K562 (cell line): ENCODE measurements around the gene BAD. TPM values are rescaled to one million over a fixed set of nuclear protein-coding genes. Genes with fewer than 3 reads are reported as not detected.
A peak's percentile ranks its signal among the peaks of the same experiment; 100 is the strongest.

Experiments
- ASH1L ChIP-seq: fragments of 450-650 bp; IDR thresholded peaks from 2 replicates; pipeline ENCODE4 v1.6.1; 2018; ENCODE audit warnings: borderline replicate concordance, mild to moderate bottlenecking, low read depth; ENCODE audit not compliant: partially characterized antibody
- BRD9 ChIP-seq: fragments of 450-650 bp; IDR thresholded peaks from 2 replicates; pipeline ENCODE4 v1.6.1; 2018; ENCODE audit warnings: low read depth; ENCODE audit not compliant: partially characterized antibody
- CTCFL ChIP-seq: IDR thresholded peaks from 2 replicates; pipeline ENCODE4 v1.6.1; 2011; ENCODE audit warnings: borderline replicate concordance, low read depth, mild to moderate bottlenecking, moderate library complexity, low read length; ENCODE audit not compliant: insufficient read depth, poor library complexity, severe bottlenecking
- DPF2 ChIP-seq: fragments of 450-650 bp; IDR thresholded peaks from 2 replicates; pipeline ENCODE4 v1.6.1; 2016
- ETS1 ChIP-seq: conservative IDR thresholded peaks from 2 replicates; pipeline ENCODE4 v1.6.1; 2011; ENCODE audit warnings: low read depth, mild to moderate bottlenecking, low read length; ENCODE audit not compliant: control insufficient read depth
- ETS2 ChIP-seq: IDR thresholded peaks from 2 replicates; pipeline ENCODE4 v1.6.1; 2016; ENCODE audit warnings: borderline replicate concordance, missing genetic modification characterization, mild to moderate bottlenecking, moderate library complexity, missing compliant biosample characterization; ENCODE audit not compliant: poor library complexity, severe bottlenecking
- GTF2A2 ChIP-seq: IDR thresholded peaks from 2 replicates; pipeline ENCODE4 v1.6.1; 2016; ENCODE audit warnings: mild to moderate bottlenecking, missing genetic modification characterization, missing compliant biosample characterization
- HDAC3 ChIP-seq: fragments of 450-650 bp; IDR thresholded peaks from 2 replicates; pipeline ENCODE4 v1.6.1; 2018; ENCODE audit warnings: borderline replicate concordance, mild to moderate bottlenecking, moderate library complexity; ENCODE audit not compliant: partially characterized antibody
- HNRNPL ChIP-seq: fragments of 200-400 bp; formaldehyde crosslinking; IDR thresholded peaks from 2 replicates; pipeline ENCODE4 v1.6.1; 2017; ENCODE audit warnings: low read depth, mild to moderate bottlenecking, low read length
- KDM2B ChIP-seq: fragments of 250-450 bp; sonication (Bioruptor Pico); IDR thresholded peaks from 2 replicates; pipeline ENCODE4 v1.8.0; 2021; ENCODE audit warnings: mild to moderate bottlenecking, moderate library complexity
- MEF2D ChIP-seq: conservative IDR thresholded peaks from 2 replicates; pipeline ENCODE4 v1.6.1; 2016; ENCODE audit warnings: low read depth, missing genetic modification characterization, missing compliant biosample characterization
- NRF1 ChIP-seq, 2 experiments: fragments of 450-650 bp; IDR thresholded peaks in 1 of 2; conservative IDR thresholded peaks in 1 of 2; 2 replicates each; pipeline ENCODE4 v1.6.1; 2014; ENCODE audit warnings: mild to moderate bottlenecking in 2 of 2
- PHF21A ChIP-seq: fragments of 450-650 bp; IDR thresholded peaks from 2 replicates; pipeline ENCODE4 v1.6.1; 2017; ENCODE audit warnings: low read depth, borderline replicate concordance
- PKNOX1 ChIP-seq: fragments of 450-650 bp; IDR thresholded peaks from 2 replicates; pipeline ENCODE4 v1.6.1; 2016
- SMARCA4 ChIP-seq: fragments of 450-650 bp; IDR thresholded peaks from 2 replicates; pipeline ENCODE4 v1.6.1; 2016
- SMC3 ChIP-seq: conservative IDR thresholded peaks from 2 replicates; pipeline ENCODE4 v1.6.1; 2011; ENCODE audit warnings: low read depth, low read length, improper control_type of control experiment; ENCODE audit not compliant: insufficient read depth
- SNRNP70 ChIP-seq: fragments of 200-400 bp; formaldehyde crosslinking; optimal IDR thresholded peaks from 2 replicates; pipeline ENCODE3; 2017; ENCODE audit warnings: low read depth, low read length
- STAG1 ChIP-seq: sonication (generic); formaldehyde crosslinking; IDR thresholded peaks from 2 replicates; pipeline ENCODE4 v1.5.0; 2020; ENCODE audit warnings: missing genetic modification reagents, borderline replicate concordance
- TAL1 ChIP-seq: fragments of 450-650 bp; IDR thresholded peaks from 2 replicates; pipeline ENCODE4 v1.6.1; 2016; ENCODE audit warnings: mild to moderate bottlenecking
- ZBTB7A ChIP-seq: IDR thresholded peaks from 2 replicates; pipeline ENCODE4 v1.6.1; 2011; ENCODE audit warnings: low read depth, mild to moderate bottlenecking, low read length, moderate library complexity, borderline replicate concordance; ENCODE audit not compliant: control insufficient read depth
- ZC3H4 ChIP-seq: sonication (generic); formaldehyde crosslinking; IDR thresholded peaks from 2 replicates; pipeline ENCODE4 v1.9.0; 2021; ENCODE audit warnings: missing genetic modification reagents, borderline replicate concordance
- ZFP30 ChIP-seq: fragments of 250-450 bp; sonication (Bioruptor Pico); IDR thresholded peaks from 2 replicates; pipeline ENCODE4 v1.8.0; 2022; ENCODE audit warnings: moderate library complexity, mild to moderate bottlenecking, inconsistent platforms, borderline replicate concordance
- ZNF174 ChIP-seq: fragments of 250-450 bp; sonication (Bioruptor Pico); IDR thresholded peaks from 2 replicates; pipeline ENCODE4 v1.4.0; 2020; ENCODE audit warnings: mild to moderate bottlenecking
- ZNF551 ChIP-seq: fragments of 250-450 bp; sonication (Bioruptor Pico); IDR thresholded peaks from 2 replicates; pipeline ENCODE4 v1.5.0; 2021; ENCODE audit warnings: mild to moderate bottlenecking, moderate library complexity
- ZNF586 ChIP-seq: fragments of 450-650 bp; formaldehyde crosslinking; conservative IDR thresholded peaks from 2 replicates; pipeline ENCODE4 v1.4.0; 2020; ENCODE audit warnings: mild to moderate bottlenecking, moderate library complexity
- polyA plus RNA-seq, 8 experiments: library from polyadenylated mRNA; depleted of rRNA in 4 of 8; stranded (reverse) in 5 of 8; unstranded in 3 of 8; fragments of >200 nt; fragmentation: Nextera tagmentation in 2 of 8; fragmentation: Illumina TruSeq in 1 of 8; extraction: Ambion mirVana in 2 of 8; extraction: Trizol in 1 of 8; gene quantifications; 2 replicates each; pipeline versions ENCODE4 v1.2.1 to v1.2.3, GENCODE V29; 2011 to 2014; ENCODE audit warnings: inconsistent platforms in 1 of 8, missing spikeins in 1 of 8
- total RNA-seq, 7 experiments: library from RNA; depleted of rRNA in 6 of 7; stranded (reverse); fragments of >200 nt in 6 of 7; fragmentation: Illumina TruSeq in 2 of 7; extraction: Trizol in 2 of 7; gene quantifications; 2 replicates each; pipeline versions ENCODE4 v1.2.1 to v1.2.3, GENCODE V29; 2011 to 2021; ENCODE audit warnings: low replicate concordance in 1 of 7

BAD gene
- total and polyA plus RNA-seq, 9 of the 15 experiments (the other 6 are each of a cell fraction or from before 2014, with no cell fraction given) = 0.61 to 45.6 (median 11.8) TPM

- TF ChIP-seq ASH1L = no peak
- no peak for TF ChIP-seq BRD9
- TF ChIP-seq ETS2 = no peak
- 0 out of 2 replicates have a peak, but pooled peaks have one; percentile 46 for TF ChIP-seq KDM2B (CRISPR knock-in tag)
- no peak for TF ChIP-seq ZNF586 (CRISPR knock-in tag)
- no peak for TF ChIP-seq SMARCA4
- TF ChIP-seq HNRNPL = no peak
- no peak for TF ChIP-seq ZNF174
- peak; percentile 91 for TF ChIP-seq PKNOX1
- no peak for TF ChIP-seq TAL1
- TF ChIP-seq ZC3H4 (CRISPR knock-in tag) = 0 out of 2 replicates have a peak, but pooled peaks have one; percentile 76
- TF ChIP-seq GTF2A2 (tag) = no peak
- TF ChIP-seq ZBTB7A = peak; percentile 94
- TF ChIP-seq SMC3 = no peak
- no peak for TF ChIP-seq CTCFL
- 0 out of 2 replicates have a peak, but pooled peaks have one; percentile 6 for TF ChIP-seq DPF2
- TF ChIP-seq PHF21A = 0 out of 2 replicates have a peak, but pooled peaks have one; percentile 27
- TF ChIP-seq NRF1 (conservative IDR thresholded peaks at IDR 0.05 in 1 of 2, IDR thresholded peaks at IDR 0.05 in 1 of 2) = peak; percentile 83 to 86
- no peak for TF ChIP-seq HDAC3
- TF ChIP-seq ZFP30 (CRISPR knock-in tag) = no peak
- no peak for TF ChIP-seq STAG1
- TF ChIP-seq SNRNP70 = no peak
- no peak for TF ChIP-seq ZNF551
- TF ChIP-seq ETS1 = 0 out of 2 replicates have a peak, but pooled peaks have one; percentile 22
- TF ChIP-seq MEF2D = no peak
Measured at GRCh38 chr11:64230171-64230984, 54.1 kb downstream of the BAD start, which contains the start of gene DNAJC4 (continued).
